Measurements from ENCODE around the gene CPNE9. TPM values are rescaled to one million over a fixed set of nuclear protein-coding genes. Genes with fewer than 3 reads are reported as not detected.

The CPNE9 gene
- total RNA-seq, 2 donors from 2014 or later = not detected

- TF ChIP-seq, protein P1, sequence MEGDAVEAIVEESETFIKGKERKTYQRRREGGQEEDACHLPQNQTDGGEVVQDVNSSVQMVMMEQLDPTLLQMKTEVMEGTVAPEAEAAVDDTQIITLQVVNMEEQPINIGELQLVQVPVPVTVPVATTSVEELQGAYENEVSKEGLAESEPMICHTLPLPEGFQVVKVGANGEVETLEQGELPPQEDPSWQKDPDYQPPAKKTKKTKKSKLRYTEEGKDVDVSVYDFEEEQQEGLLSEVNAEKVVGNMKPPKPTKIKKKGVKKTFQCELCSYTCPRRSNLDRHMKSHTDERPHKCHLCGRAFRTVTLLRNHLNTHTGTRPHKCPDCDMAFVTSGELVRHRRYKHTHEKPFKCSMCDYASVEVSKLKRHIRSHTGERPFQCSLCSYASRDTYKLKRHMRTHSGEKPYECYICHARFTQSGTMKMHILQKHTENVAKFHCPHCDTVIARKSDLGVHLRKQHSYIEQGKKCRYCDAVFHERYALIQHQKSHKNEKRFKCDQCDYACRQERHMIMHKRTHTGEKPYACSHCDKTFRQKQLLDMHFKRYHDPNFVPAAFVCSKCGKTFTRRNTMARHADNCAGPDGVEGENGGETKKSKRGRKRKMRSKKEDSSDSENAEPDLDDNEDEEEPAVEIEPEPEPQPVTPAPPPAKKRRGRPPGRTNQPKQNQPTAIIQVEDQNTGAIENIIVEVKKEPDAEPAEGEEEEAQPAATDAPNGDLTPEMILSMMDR (IDR thresholded peaks at IDR 0.05) = no peak
- Histone ChIP-seq H3K36me3 (peaks cover 85% of the 10 kb centered on the region), H3K4me3 (no peak overlapping the region)
Measured at GRCh38 chr3:9669277-9669676, 34.4 kb upstream of the CPNE9 start.

DNA sequence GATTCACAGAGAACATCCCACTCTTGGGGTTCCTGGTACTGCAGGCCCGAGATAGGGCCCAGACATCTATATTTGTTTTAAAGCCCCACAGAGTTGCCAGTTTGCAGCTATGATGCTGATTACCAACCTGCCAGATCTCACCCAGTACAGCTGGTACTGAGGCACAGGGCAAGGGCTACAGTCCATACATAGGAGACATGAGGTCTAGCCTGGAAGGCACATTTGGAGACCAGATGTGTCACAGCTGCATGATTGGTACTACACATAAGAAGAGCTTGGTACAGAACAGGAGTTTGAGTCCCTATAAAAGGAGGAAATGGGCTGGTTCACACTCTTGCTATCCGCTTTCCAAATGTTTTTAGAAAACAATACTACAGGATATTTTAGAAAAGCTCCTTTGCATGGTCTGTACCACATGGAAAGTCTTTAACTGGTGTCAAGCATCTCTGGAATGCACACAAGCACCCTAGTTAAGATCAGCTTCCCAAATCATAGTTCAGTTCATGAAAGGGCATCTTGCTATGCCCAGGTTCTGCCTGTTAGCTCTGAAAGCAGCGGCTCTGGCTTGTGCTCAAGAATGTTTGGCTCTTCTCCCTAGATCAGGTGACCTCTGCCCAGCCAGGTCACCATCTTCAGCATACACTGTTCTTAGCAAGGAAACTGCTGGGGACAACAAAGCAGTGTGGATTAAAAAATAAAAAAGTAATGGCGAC is 33.8 kb upstream of the CPNE9 start:
- Histone ChIP-seq H3K9me3 (no peaks in the 10 kb centered on the region), H3K4me3 (no peak overlapping the region), H3K4me1 (peaks cover 0 to 64% of the 10 kb centered on the region in 2 donors), H3K27ac (peak overlapping the region; percentile 65 to 84), H3K27me3 (no peaks in the 10 kb centered on the region), H3K36me3 (peaks cover 84% of the 10 kb centered on the region)
- TF ChIP-seq, protein P1 (IDR thresholded peaks at IDR 0.05) = no peak
- DNase-seq (ENCODE audit: low spot score) = no peak

More at GRCh38 chr3:9669277-9669676, 34.4 kb upstream of the CPNE9 start:
- Histone ChIP-seq H3K27me3 (no peaks in the 10 kb centered on the region), H3K9me3 (no peaks in the 10 kb centered on the region), H3K4me1 (peaks cover 0 to 64% of the 10 kb centered on the region in 2 donors), H3K27ac (peak overlapping the region; percentile 65 to 84)
- DNase-seq (ENCODE audit: low spot score) = no peak

DNA sequence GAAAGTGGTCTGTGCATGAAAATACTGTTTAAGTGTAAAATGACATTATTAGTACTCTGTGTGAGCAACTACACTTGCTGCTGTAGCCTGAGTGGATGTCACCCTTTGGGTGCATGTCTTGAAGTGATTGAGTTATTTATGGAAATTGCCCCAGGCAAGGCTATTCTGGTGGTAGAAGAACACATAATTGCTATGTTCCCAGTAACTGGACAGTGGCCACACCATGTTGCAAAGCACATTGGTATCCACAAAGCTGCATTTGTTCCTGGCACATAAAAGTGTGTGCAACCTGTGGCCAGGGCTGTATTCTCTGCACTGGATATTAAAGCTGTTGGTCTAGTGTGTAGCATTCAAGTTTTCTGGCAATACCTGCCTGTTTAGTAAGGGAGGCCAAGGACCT is 30.6 kb upstream of the CPNE9 start:
- TF ChIP-seq, protein P1 (IDR thresholded peaks at IDR 0.05) = no peak
- H3K36me3 ChIP-seq = peaks cover 83% of the 10 kb centered on the region
- H3K27me3 ChIP-seq = no peaks in the 10 kb centered on the region
- H3K4me1 ChIP-seq = peaks cover 0 to 63% of the 10 kb centered on the region in 2 donors
- H3K27ac ChIP-seq = peak overlapping the region; percentile 59 to 84
- H3K4me3 ChIP-seq = no peak overlapping the region
- no peaks in the 10 kb centered on the region for H3K9me3 ChIP-seq
- no peak for DNase-seq (ENCODE audit: low spot score)

- TF ChIP-seq, protein P1 (IDR thresholded peaks at IDR 0.05) = no peak
- no peaks in the 10 kb centered on the region for H3K27me3 ChIP-seq
- no peak for DNase-seq (ENCODE audit: low spot score)
- no peak overlapping the region for H3K4me3 ChIP-seq
- peaks cover 0 to 63% of the 10 kb centered on the region in 2 donors for H3K4me1 ChIP-seq
- no peaks in the 10 kb centered on the region for H3K9me3 ChIP-seq
- H3K36me3 ChIP-seq = peaks cover 83% of the 10 kb centered on the region
- peak overlapping the region in 1 of 2 donors; percentile 84 for H3K27ac ChIP-seq
Measured at GRCh38 chr3:9673752-9674151, 29.9 kb upstream of the CPNE9 start.

DNA sequence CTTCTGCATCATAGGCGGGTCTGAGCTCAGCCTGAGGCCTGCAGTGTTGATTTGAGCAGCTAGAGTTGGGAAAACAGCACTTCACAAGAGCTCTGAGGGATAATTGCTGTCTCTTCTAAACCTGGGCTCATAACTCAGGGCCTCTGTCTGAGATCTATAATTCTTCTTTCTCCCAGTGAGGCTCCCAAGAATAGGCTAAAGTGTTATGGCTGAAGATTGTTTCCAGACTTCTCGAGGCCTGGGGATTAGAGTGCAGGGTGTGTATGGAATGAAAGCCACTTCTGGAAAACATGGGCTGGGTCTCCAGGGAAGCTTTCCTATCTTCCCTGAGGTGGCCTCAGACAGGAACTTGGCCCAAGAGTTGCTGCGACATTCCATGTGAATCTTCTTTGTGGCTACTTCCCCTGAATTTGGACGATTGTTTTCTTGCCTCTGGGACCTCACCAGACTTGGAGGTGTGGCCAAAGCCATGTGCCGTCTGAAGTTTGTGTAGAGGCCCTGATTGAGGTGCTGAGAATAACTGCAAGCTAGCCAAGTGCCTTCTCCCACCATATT is 27.8 kb upstream of the CPNE9 start:
- TF ChIP-seq, protein P1 (IDR thresholded peaks at IDR 0.05) = no peak
- Histone ChIP-seq H3K4me3 (no peak overlapping the region), H3K27me3 (no peaks in the 10 kb centered on the region), H3K4me1 (peaks cover 0 to 53% of the 10 kb centered on the region in 2 donors), H3K27ac (peak overlapping the region in 1 of 2 donors; percentile 77), H3K9me3 (no peaks in the 10 kb centered on the region), H3K36me3 (peaks cover 95% of the 10 kb centered on the region)
- DNase-seq (ENCODE audit: low spot score) = no peak
